SK-N-MC (cell line): ENCODE results near the gene TMEM101.

Experiments used
- EZH2 ChIP-seq: fragments of 200-600 bp; sonication (generic); IDR thresholded peaks from one replicate; pipeline ENCODE4 v1.6.1; 2017; ENCODE audit warnings: antibody characterized with exemption
- FOXP2 ChIP-seq: optimal IDR thresholded peaks from 2 replicates; pipeline ENCODE3; 2011; ENCODE audit warnings: mild to moderate bottlenecking, moderate library complexity; ENCODE audit not compliant: insufficient read depth; ENCODE audit errors: extremely low read length, control extremely low read depth
- POLR2AphosphoS5 ChIP-seq: IDR thresholded peaks from 2 replicates; pipeline ENCODE4 v1.6.1; 2012; ENCODE audit warnings: mild to moderate bottlenecking, low read depth, low read length, borderline replicate concordance

DNA sequence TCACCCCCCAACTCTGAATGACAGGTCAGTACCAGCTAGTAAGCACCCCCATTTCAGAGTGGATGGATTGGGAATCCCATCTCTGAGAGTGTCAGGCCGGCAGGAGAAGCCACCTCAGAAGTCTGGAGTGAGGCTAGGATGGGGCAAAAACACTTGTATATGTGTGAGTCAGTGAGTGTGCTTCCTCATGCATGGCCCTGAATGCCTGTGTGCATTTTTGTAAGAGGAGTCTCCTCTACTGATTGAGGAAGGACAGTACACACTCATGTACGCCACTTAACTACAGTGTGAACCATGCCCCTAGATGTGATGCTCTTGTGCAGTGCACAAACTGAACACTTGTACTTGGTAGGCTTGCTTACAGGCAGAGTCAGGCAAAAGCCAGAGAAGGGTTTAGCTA is 32.6 kb downstream of the TMEM101 start:
- no peak for TF ChIP-seq EZH2
- TF ChIP-seq FOXP2: no peak
- TF ChIP-seq POLR2AphosphoS5: no peak
